ENCODE data around the gene GAS2L3. TPM values are rescaled to one million over a fixed set of nuclear protein-coding genes. Genes with fewer than 3 reads are reported as not detected.

GAS2L3 gene
- total RNA-seq, 1 experiment from 2014 or later = 31.9 TPM

DNA sequence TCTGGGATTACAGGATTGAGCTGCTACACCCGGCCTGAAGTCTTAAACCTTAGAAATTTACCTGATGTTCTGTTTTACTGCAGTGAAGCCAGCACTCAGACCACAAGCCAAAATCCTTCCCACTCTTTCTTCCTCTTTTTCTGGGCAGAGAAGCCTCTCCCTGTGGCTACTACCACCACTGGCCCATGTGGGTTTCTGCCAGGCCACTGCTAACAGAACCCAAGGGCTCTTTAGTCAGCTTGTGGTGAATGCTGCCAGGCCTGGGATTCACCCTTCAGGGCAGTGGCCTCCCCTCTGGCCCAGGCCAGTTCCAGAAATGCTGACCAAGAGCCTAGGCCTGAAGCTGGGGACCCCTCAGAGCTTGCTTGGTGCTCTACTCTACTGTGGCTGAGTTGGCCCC, 35.3 kb downstream of the GAS2L3 start:
- Histone ChIP-seq H3K36me3 (ENCODE audit: low read depth) (0 out of 2 replicates have a peak, but pooled peaks cover 2% of the 10 kb centered on the region), H3K4me2 (no peak overlapping the region), H3K9me3 (ENCODE audit: insufficient read depth, low read depth) (no peaks in the 10 kb centered on the region), H3K9me2 (ENCODE audit: insufficient read depth) (peaks cover 4% of the 10 kb centered on the region; the same call in 1 of the 2 replicates), H4K20me1 (ENCODE audit: insufficient read depth) (no peaks in the 10 kb centered on the region), H2AFZ (no peak overlapping the region), H3F3A (ENCODE audit: insufficient read depth, low read depth) (no peaks in the 10 kb centered on the region; the same call in 1 of the 2 replicates), H3K4me3 (no peak overlapping the region), H3K79me2 (ENCODE audit: low read depth) (no peaks in the 10 kb centered on the region), H3K4me1 (replicated peaks; ENCODE audit: insufficient read depth) (no peaks in the 10 kb centered on the region), H3K27me3 (ENCODE audit: insufficient read depth, low read depth) (no peaks in the 10 kb centered on the region), H3K27ac (no peak overlapping the region)
- no TSS peak for BruUV-seq (replicated peaks)
- CTCF ChIA-PET = no interaction called here
- intact Hi-C loops (cut with micrococcal nuclease; ENCODE audit: unreplicated experiment) = no loop called here
- no peak for TF ChIP-seq EZH2 (IDR thresholded peaks at IDR 0.05; ENCODE audit: low read depth)
- TF ChIP-seq, protein P1, sequence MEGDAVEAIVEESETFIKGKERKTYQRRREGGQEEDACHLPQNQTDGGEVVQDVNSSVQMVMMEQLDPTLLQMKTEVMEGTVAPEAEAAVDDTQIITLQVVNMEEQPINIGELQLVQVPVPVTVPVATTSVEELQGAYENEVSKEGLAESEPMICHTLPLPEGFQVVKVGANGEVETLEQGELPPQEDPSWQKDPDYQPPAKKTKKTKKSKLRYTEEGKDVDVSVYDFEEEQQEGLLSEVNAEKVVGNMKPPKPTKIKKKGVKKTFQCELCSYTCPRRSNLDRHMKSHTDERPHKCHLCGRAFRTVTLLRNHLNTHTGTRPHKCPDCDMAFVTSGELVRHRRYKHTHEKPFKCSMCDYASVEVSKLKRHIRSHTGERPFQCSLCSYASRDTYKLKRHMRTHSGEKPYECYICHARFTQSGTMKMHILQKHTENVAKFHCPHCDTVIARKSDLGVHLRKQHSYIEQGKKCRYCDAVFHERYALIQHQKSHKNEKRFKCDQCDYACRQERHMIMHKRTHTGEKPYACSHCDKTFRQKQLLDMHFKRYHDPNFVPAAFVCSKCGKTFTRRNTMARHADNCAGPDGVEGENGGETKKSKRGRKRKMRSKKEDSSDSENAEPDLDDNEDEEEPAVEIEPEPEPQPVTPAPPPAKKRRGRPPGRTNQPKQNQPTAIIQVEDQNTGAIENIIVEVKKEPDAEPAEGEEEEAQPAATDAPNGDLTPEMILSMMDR (conservative IDR thresholded peaks at IDR 0.05) = no peak
- POLR2A ChIA-PET (ENCODE audit: unreplicated experiment) = no interaction called here
- no peak for DNase-seq

DNA sequence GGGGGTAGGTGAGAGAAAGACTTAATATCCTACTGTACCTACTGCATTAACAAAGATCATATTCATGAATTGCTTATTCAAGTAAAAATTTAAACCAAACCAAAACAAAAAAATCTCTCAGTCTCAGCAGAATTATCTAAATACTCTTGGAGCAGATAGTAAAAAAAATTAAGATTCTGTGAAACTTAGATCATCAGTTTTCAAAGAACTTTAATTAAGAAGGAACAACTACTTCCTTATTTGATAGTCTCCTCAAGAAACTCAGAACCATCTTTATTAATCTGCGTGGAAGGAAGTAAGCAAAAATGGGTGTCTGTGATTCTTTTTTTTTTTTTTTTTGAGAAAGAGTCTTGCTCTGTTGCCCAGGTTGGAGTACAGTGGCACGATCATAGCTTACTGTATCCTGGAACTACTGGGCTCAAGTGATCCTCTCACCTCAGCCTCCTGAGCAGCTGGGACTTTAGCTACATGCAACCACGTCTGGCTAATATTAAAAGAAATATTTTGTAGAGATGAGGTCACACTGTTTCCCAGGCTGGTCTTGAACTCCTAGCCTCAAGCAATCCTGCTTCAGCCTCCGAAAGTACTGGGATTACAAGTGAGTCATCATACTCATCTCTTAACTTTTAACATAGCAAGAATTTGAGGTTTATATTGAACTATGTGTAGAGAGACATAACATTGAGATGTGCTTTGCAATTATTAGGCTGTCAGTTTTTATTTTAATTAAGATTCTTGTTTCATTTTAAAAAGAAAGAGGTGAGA, 37.4 kb downstream of the GAS2L3 start:
- no TSS peak for BruUV-seq (replicated peaks)
- Histone ChIP-seq H3F3A (ENCODE audit: insufficient read depth, low read depth) (no peaks in the 10 kb centered on the region; the same call in 1 of the 2 replicates), H3K9me2 (ENCODE audit: insufficient read depth) (no peaks in the 10 kb centered on the region), H3K27me3 (ENCODE audit: insufficient read depth, low read depth) (no peaks in the 10 kb centered on the region), H3K9me3 (ENCODE audit: insufficient read depth, low read depth) (no peaks in the 10 kb centered on the region), H2AFZ (no peak overlapping the region), H3K4me1 (replicated peaks; ENCODE audit: insufficient read depth) (no peaks in the 10 kb centered on the region), H3K4me2 (no peak overlapping the region), H3K27ac (no peak overlapping the region), H4K20me1 (ENCODE audit: insufficient read depth) (no peaks in the 10 kb centered on the region), H3K79me2 (ENCODE audit: low read depth) (no peaks in the 10 kb centered on the region), H3K4me3 (no peak overlapping the region), H3K36me3 (ENCODE audit: low read depth) (0 out of 2 replicates have a peak, but pooled peaks cover 2% of the 10 kb centered on the region)
- intact Hi-C loops (cut with micrococcal nuclease; ENCODE audit: unreplicated experiment) = no loop called here
- CTCF ChIA-PET = no interaction called here
- POLR2A ChIA-PET (ENCODE audit: unreplicated experiment) = no interaction called here
- DNase-seq = no peak
- TF ChIP-seq, protein P1 (conservative IDR thresholded peaks at IDR 0.05) = no peak
- TF ChIP-seq EZH2 (IDR thresholded peaks at IDR 0.05; ENCODE audit: low read depth) = no peak

DNA sequence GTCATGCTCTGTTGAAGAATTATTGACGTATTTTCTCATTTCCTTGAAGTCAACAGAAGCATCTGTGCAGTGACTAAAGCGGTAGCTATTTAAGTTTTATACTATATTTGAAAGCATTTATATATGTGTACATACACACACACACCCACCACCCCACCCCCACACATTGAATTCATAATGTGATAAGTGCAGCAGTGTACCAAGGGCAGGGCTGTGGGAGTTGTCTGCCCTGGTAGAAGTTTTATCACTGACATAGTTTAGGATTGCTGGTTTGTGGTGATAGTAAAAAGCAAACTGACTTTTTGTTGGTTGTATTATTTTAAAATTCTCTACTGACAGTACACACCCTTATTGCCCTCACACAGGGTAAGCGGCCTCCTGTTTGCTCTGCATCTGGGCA, 39.1 kb downstream of the GAS2L3 start:
- BruUV-seq (replicated peaks) = no TSS peak
- CTCF ChIA-PET = no interaction called here

More for the DNA sequence above, 39.1 kb downstream of the GAS2L3 start:
- Histone ChIP-seq H3K4me3 (no peak overlapping the region), H3K36me3 (ENCODE audit: low read depth) (0 out of 2 replicates have a peak, but pooled peaks cover 2% of the 10 kb centered on the region), H3K27ac (no peak overlapping the region), H4K20me1 (ENCODE audit: insufficient read depth) (no peaks in the 10 kb centered on the region), H3K4me1 (replicated peaks; ENCODE audit: insufficient read depth) (no peaks in the 10 kb centered on the region), H3F3A (ENCODE audit: insufficient read depth, low read depth) (no peaks in the 10 kb centered on the region), H3K9me2 (ENCODE audit: insufficient read depth) (no peaks in the 10 kb centered on the region), H3K9me3 (ENCODE audit: insufficient read depth, low read depth) (no peaks in the 10 kb centered on the region), H3K79me2 (ENCODE audit: low read depth) (no peaks in the 10 kb centered on the region), H3K4me2 (no peak overlapping the region), H3K27me3 (ENCODE audit: insufficient read depth, low read depth) (no peaks in the 10 kb centered on the region), H2AFZ (no peak overlapping the region)
- POLR2A ChIA-PET (ENCODE audit: unreplicated experiment) = no interaction called here
- TF ChIP-seq, protein P1 (conservative IDR thresholded peaks at IDR 0.05) = no peak
- no peak for TF ChIP-seq EZH2 (IDR thresholded peaks at IDR 0.05; ENCODE audit: low read depth)
- intact Hi-C loops (cut with micrococcal nuclease; ENCODE audit: unreplicated experiment) = no loop called here
- DNase-seq = no peak
